HT-29 (cell line): ENCODE data around the gene EGF. TPM values are rescaled to one million over a fixed set of nuclear protein-coding genes. Genes with fewer than 3 reads are reported as not detected.

Source experiments
- DNase-seq: peaks from one replicate; pipeline ENCODE4 v3.0.0-alpha.2; 2015; ENCODE audit warnings: low spot score
- total RNA-seq: library from RNA; depleted of rRNA; stranded (reverse); fragments of >200 nt; shearing (Covaris generic); gene quantifications from 2 replicates; pipeline ENCODE4 v1.2.3, GENCODE V29; 2014

The EGF gene
- total RNA-seq, 1 experiment from 2014 or later = 1.0 TPM

DNA sequence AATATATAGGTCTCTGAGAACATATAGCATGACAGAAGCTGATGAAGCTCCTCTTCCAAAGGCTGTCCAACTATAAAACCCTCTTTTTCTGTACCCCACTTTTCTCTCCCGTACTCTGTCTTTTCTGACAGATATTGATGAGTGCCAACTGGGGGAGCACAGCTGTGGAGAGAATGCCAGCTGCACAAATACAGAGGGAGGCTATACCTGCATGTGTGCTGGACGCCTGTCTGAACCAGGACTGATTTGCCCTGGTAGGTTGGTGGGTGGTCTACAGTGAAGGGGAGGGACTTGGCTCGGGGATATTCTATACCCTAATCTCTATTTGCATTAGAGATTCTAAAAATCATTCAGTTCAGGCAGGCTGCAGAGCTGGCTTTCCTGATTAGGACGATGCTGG, 80.4 kb downstream of the EGF start:
- no peak for DNase-seq

DNA sequence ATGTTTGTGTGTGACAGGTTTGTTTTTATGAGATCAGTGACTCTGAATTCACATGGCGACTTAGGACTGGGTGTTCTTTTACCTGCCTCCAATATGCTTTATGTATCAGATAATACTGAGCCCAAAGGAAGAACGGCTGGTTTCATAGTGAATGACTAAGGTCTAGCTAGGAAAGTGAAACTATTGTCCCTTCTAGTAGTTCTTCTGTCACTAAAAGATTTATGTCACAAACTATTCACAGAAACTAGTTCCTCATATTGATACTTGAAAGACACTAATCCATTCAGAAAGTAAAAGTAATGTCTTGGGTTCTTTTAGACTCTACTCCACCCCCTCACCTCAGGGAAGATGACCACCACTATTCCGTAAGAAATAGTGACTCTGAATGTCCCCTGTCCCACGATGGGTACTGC, 81.7 kb downstream of the EGF start:
- no peak for DNase-seq

- no peak for DNase-seq
Measured at GRCh38 chr4:109996526-109996925, 83.8 kb downstream of the EGF start.

DNA sequence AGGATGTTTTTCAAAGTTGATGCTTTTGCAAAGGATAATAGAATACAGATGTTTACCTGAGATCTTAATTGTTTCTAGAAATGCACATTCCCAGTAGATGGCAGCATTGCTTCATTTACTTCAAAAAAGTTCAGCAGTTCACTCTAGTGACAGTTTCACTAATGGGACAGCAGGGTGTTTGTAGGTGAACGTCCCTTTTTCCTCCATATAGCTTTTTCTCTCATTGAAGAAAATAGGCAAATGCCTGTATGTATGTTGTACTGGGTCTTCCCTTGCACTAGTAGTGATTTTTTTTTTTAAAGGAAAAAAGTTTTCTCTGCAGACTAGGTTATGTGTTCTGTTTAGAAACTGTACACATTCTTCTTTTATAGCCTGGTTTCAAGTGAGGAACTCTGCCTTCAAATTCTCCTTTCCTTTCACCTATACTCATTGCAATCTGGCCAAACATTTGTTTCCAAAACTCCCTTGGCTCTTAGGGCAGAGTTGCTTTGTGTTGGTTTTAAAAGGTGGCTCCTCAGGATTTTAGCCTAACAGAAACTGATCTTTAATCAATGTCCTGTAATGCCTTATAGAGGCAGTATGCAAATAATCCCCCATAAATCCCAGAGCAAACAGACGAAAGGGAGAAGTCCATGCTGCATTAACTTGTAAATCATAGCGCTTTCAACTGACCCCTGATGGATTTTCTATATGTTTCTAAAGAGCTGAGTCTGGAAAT, 86.3 kb downstream of the EGF start:
- DNase-seq = peak; percentile 90

- DNase-seq = no peak
Measured at GRCh38 chr4:109999585-109999912, 86.9 kb downstream of the EGF start.

GRCh38 chr4:110002326-110002725, 89.6 kb downstream of the EGF start:
- DNase-seq = no peak

DNA sequence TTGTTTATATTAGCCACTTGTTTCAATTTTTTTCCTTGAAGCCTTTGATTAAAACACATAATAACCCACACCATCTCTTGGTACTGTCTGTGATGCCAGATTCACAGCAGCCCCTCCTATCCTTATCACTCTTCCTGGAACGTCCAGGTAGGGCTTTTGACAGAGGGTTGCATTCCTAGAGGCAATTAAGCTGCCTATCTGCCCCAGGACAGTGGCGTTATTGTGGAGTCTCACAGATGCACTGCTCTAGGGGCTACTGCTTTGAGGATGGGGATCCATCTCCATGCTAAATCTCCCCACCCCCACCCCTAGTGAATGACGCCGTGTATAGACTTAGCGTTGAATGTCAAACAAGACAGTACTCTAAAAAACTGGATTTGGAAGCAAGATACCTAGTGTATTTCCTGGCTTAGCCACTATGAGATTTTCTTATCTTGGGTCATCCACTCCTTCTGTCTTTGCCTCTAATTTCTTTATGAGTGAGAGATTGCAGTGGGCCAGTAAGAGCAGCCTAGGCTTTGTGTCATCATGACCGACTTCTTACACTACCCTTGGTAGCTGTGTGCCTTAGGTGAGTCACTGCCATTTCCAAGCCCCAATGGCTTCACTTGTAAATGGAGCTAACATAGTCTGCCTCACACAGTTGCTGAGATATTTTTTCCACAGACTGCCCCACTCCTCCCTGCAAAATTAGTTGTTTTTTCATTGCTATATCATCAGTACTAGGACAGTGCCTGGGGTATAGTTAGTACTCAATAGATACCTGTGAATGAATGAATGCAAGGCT, 90.9 kb downstream of the EGF start:
- DNase-seq = no peak

DNA sequence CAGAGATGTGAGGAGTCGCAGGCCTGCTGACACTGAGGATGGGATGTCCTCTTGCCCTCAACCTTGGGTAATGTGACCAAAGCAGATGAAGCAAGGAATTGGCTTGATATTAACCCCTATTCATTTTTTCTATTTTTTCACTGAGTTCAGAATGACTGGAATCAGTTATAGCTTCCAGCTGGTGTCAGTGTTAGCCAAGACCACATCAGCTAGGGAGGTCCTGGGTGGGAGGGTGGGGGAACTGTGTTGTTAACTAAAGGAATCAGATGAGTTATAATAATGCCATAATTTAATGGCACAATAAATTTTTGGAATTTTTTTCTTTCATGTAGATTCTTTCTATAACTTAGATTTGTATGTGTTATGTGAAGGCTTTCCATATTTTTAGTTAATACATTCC, 91.9 kb downstream of the EGF start:
- DNase-seq = no peak

- DNase-seq = peak; percentile 83
Measured at GRCh38 chr4:110005461-110006056, 92.9 kb downstream of the EGF start.

DNA sequence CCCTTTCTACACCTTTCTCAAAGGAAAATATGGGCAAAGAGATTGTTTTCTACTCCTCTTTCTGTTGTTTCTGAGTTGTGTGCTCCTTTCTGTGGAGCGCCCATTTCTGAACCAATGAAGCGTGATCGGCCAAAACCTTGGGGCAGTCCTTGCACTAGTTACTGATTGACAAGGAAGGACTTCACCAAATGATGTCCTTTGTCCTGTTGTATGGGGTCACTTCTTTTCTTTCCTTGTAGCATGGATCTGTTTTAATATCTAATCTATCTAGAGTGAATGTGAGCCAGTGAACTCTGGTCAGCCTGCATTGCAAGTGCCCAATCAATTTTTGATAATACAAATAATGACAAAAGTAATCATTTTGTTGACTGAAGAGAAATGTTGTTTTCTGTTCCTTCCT, 94.5 kb downstream of the EGF start:
- DNase-seq = no peak

GRCh38 chr4:110008540-110008939, 95.9 kb downstream of the EGF start:
- no peak for DNase-seq

DNA sequence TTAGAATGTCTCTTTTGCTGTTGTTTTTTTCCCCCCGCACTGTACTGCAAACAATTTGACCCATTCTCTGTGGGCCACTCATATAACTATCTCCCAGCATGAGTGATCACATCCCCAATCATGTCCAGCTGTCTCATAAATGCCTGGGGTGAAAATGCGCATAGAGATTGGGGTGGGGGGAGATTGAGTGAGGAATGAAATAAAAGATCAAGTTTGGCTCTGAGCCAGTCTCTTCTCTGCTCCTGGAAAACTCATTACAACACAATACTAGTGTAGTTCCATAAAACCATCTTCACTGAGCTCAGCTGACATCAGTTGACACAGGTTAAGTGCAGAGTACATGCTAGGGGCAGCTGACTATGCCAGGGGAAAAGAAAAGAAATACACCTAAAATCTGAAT, 96.9 kb downstream of the EGF start:
- no peak for DNase-seq

GRCh38 chr4:110010797-110011196, 98.1 kb downstream of the EGF start:
- DNase-seq = no peak

- no peak for DNase-seq
Measured at GRCh38 chr4:110012917-110013316, 100.2 kb downstream of the EGF start.

GRCh38 chr4:110014233-110014632, 101.5 kb downstream of the EGF start:
- no peak for DNase-seq

DNA sequence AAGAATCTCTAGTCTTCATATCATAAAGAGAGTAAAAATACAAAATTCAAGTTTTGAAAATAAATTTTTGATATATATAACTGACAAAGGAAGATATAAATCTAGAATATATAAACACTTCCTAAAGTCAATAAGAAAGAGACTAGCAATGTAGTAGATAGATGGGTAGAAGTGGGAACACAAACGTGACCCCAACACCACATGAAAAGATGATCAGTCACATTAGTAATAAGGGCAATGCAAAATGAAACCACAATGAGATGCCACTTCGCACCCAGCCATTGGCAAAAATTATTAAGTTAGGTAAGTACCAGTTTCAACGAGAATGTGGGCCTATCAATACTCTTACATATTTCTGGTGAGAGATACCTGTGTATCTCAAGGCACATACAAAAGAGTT, 106.5 kb downstream of the EGF start:
- DNase-seq = no peak

DNA sequence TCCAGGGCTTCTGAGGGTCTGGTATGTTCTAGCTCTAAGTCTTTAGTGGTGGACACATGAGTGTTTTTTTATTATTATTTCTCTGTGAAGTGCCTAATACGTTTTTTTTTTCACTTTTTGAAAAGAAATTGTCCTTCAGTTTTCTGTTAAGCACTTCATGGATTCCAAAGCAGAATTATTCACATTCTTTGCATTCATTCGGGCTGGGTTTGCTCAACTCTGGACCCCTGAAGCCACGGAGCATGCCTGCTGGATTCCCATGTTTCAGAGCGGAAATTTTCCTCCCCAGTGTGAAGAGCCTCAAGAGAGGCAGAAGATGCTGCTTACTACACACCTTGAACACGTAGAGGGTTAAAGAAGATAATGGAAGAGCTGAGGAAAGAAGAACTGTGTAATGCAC, 107.5 kb downstream of the EGF start:
- DNase-seq = no peak

DNA sequence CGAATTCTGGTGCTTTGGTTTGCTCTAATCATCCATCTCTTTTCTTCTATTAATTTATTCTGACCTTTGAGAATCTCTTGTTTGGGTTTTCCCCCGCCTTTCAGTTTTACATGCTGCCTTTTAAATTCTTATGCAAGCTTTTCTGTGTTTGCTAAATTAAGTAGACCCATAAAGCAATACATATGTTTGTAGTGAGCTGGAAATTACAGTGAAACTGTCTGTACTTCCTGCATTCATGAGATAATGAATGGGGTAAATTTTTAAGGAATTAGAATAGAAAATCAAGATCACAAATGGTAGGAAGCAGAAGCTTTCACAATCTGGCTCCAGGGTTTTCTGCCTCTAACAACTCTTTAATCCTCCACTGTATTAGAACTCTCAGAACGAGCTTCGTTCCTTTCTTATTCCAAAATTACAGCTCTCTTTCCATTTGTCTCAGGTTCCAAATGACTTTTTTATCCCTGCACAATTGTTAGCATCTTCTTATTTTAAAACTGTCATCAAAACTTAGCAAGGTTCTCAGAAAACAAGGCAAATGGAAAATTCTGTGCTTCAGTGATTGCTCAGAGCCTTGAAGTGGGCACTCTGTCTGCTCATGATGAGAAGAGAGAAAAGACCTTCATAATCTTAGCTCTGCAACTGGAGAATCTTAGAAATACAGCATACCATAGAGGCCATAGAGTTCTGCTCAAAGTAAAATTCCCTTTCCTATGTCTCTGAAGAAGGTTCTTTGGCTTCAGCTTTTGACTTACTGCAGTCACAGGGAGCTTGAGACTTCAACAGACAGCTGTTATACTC, 108.2 kb downstream of the EGF start:
- DNase-seq = no peak

DNA sequence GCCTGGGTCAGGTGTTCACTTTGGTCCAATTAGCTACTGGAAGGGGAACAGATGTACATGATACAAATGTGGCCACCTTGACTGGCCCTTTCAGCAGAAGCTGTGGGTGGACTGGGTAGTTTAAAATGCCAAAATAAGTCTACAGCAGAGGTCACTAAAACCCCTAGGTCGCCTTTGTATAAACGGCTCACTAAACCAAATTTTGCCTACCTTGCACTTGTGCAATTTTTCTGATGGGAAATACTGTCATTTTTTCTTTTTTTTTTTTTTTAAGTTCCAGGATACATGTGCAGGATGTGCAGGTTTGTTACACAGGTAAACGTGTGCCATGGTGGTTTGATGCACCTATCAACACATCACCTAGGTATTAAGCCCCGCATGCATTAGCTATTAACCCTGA, 109.8 kb downstream of the EGF start:
- DNase-seq = no peak

GRCh38 chr4:110025056-110025455, 112.4 kb downstream of the EGF start:
- no peak for DNase-seq

- no peak for DNase-seq
Measured at GRCh38 chr4:110025718-110026117, 113.0 kb downstream of the EGF start.

GRCh38 chr4:110032603-110033002, 119.9 kb downstream of the EGF start:
- DNase-seq = no peak
